H1 (cell line): Measurements from ENCODE around the gene DNM2. TPM values are rescaled to one million over a fixed set of nuclear protein-coding genes. Genes with fewer than 3 reads are reported as not detected.

Source experiments
- CTCF ChIA-PET: fragments of 300-600 bp; sonication (Branson Sonifier 250); formaldehyde crosslinking; loops from one replicate; lab custom pipeline; 2021; ENCODE audit not compliant: partially characterized antibody; lab: Charles Lee
- POLR2A ChIA-PET: fragments of 300-600 bp; sonication (Branson Sonifier 250); formaldehyde crosslinking; loops from one replicate; lab custom pipeline; 2021; ENCODE audit warnings: inconsistent platforms; ENCODE audit not compliant: partially characterized antibody; lab: Charles Lee
- DNase-seq, 2 experiments: peaks; one replicate each; pipeline versions ENCODE4 v3.0.0 to v3.0.0-alpha.2; 2010 to 2022; ENCODE audit warnings: low spot score in 2 of 2, low read depth in 1 of 2, mixed read lengths in 1 of 2
- FAIRE-seq: peaks from 2 replicates; lab custom pipeline; 2011; peaks lifted over from hg19 to GRCh38; lab: Jason Lieb, UNC
- H2AFZ ChIP-seq: 2 replicates; pipeline ENCODE4 v1.8.1; 2012; ENCODE audit warnings: low read length, inconsistent platforms
- H2AK5ac ChIP-seq: 2 replicates; pipeline ENCODE4 v1.6.1; 2013; ENCODE audit warnings: low read depth, low read length
- H2BK120ac ChIP-seq: replicated peaks from 2 replicates; pipeline ENCODE3; 2013; ENCODE audit warnings: low read depth, low read length, inconsistent platforms
- H2BK12ac ChIP-seq: 2 replicates; pipeline ENCODE4 v1.6.1; 2013; ENCODE audit warnings: low read depth, low read length
- H2BK15ac ChIP-seq: 2 replicates; pipeline ENCODE4 v1.6.1; 2013; ENCODE audit warnings: low read length
- H2BK20ac ChIP-seq: 2 replicates; pipeline ENCODE4 v1.6.1; 2013; ENCODE audit warnings: low read length
- H2BK5ac ChIP-seq: 2 replicates; pipeline ENCODE4 v1.6.1; 2013; ENCODE audit warnings: low read depth, low read length
- H3K14ac ChIP-seq: 2 replicates; pipeline ENCODE4 v1.6.1; 2013; ENCODE audit warnings: inconsistent platforms; ENCODE audit not compliant: insufficient read length
- H3K18ac ChIP-seq: 2 replicates; pipeline ENCODE4 v1.6.1; 2013; ENCODE audit warnings: low read length; ENCODE audit errors: extremely low read depth
- H3K23ac ChIP-seq: 2 replicates; pipeline ENCODE4 v1.6.1; 2013; ENCODE audit warnings: inconsistent platforms; ENCODE audit not compliant: insufficient read length
- H3K23me2 ChIP-seq: 2 replicates; pipeline ENCODE4 v1.6.1; 2013; ENCODE audit warnings: low read depth, low read length
- H3K27ac ChIP-seq: 2 replicates; pipeline ENCODE4 v1.6.1; 2011; ENCODE audit warnings: low read depth, low read length, inconsistent platforms
- H3K27me3 ChIP-seq, 4 experiments: replicated peaks in 1 of 4; 1 replicate in 1 of 4; 2 replicates in 3 of 4; pipeline versions ENCODE4 v1.6.1 to v1.8.1; 2011 to 2013; ENCODE audit warnings: low read length in 3 of 4, mild to moderate bottlenecking in 3 of 4, inconsistent platforms in 2 of 4, mixed read lengths in 2 of 4, moderate library complexity in 1 of 4; ENCODE audit not compliant: control insufficient read depth in 3 of 4, insufficient read depth in 3 of 4; ENCODE audit errors: extremely low read depth in 1 of 4
- H3K36me3 ChIP-seq, 4 experiments: 2 replicates each; pipeline versions ENCODE4 v1.6.1 to v1.8.1; 2011 to 2013; ENCODE audit warnings: mild to moderate bottlenecking in 4 of 4, low read length in 3 of 4, moderate library complexity in 2 of 4, control low read depth in 1 of 4, inconsistent platforms in 1 of 4; ENCODE audit not compliant: insufficient read depth in 4 of 4, control insufficient read depth in 2 of 4
- H3K4ac ChIP-seq: replicated peaks from 2 replicates; pipeline ENCODE3; 2013; ENCODE audit warnings: low read length, low read depth, mixed read lengths, inconsistent platforms; ENCODE audit not compliant: insufficient read length
- H3K4me1 ChIP-seq, 4 experiments: replicated peaks in 1 of 4; 1 replicate in 1 of 4; 2 replicates in 3 of 4; pipeline versions ENCODE4 v1.6.1 to v1.8.1; 2011 to 2013; ENCODE audit warnings: low read length in 3 of 4, inconsistent platforms in 2 of 4, mixed read lengths in 1 of 4; ENCODE audit not compliant: insufficient read depth in 4 of 4, control insufficient read depth in 3 of 4
- H3K4me2 ChIP-seq, 2 experiments: 2 replicates each; pipeline versions ENCODE4 v1.6.1 to v1.8.1; 2011 to 2013; ENCODE audit warnings: low read depth in 2 of 2, low read length in 2 of 2, control low read depth in 1 of 2, inconsistent platforms in 1 of 2, mild to moderate bottlenecking in 1 of 2; ENCODE audit not compliant: insufficient read depth in 1 of 2
- H3K4me3 ChIP-seq, 4 experiments: fragments of 200-600, 300-600 bp in 1 of 4; sonication (generic), shearing (Covaris generic), sonication (Bioruptor Twin) in 1 of 4; 2 replicates each; pipeline versions ENCODE4 v1.5.1 to v1.8.1; 2011 to 2016; ENCODE audit warnings: low read length in 4 of 4, low read depth in 3 of 4, control low read depth in 2 of 4, inconsistent platforms in 2 of 4, mild to moderate bottlenecking in 2 of 4, mixed read lengths in 1 of 4, moderate library complexity in 1 of 4; ENCODE audit not compliant: insufficient read depth in 2 of 4; ENCODE audit errors: extremely low read depth in 1 of 4
- H3K56ac ChIP-seq: replicated peaks from 2 replicates; pipeline ENCODE3; 2013; ENCODE audit warnings: low read depth, mild to moderate bottlenecking, mixed read lengths, low read length, inconsistent platforms; ENCODE audit not compliant: insufficient read length
- H3K79me1 ChIP-seq: 2 replicates; pipeline ENCODE4 v1.6.1; 2013; ENCODE audit warnings: low read depth, low read length, control low read depth
- H3K79me2 ChIP-seq, 2 experiments: 2 replicates each; pipeline versions ENCODE4 v1.6.1 to v1.8.1; 2012 to 2013; ENCODE audit warnings: low read length in 2 of 2, mild to moderate bottlenecking in 2 of 2, inconsistent platforms in 1 of 2; ENCODE audit not compliant: insufficient read depth in 2 of 2, control insufficient read depth in 1 of 2
- H3K9ac ChIP-seq, 4 experiments: replicated peaks in 1 of 4; 1 replicate in 1 of 4; 2 replicates in 3 of 4; pipeline versions ENCODE4 v1.6.1 to v1.8.1; 2011 to 2013; ENCODE audit warnings: low read depth in 3 of 4, low read length in 3 of 4, control low read depth in 2 of 4, mild to moderate bottlenecking in 2 of 4, moderate library complexity in 2 of 4, inconsistent platforms in 1 of 4; ENCODE audit errors: extremely low read depth in 1 of 4
- H3K9me3 ChIP-seq, 2 experiments: 2 replicates each; pipeline versions ENCODE4 v1.6.1 to v1.8.1; 2012 to 2013; ENCODE audit warnings: mild to moderate bottlenecking in 2 of 2, moderate library complexity in 2 of 2, control low read depth in 1 of 2, inconsistent platforms in 1 of 2, low read depth in 1 of 2, low read length in 1 of 2, mixed read lengths in 1 of 2; ENCODE audit not compliant: insufficient read depth in 2 of 2
- H4K20me1 ChIP-seq, 2 experiments: replicated peaks in 1 of 2; 2 replicates each; pipeline versions ENCODE3 to v1.8.1; 2011 to 2013; ENCODE audit warnings: inconsistent platforms in 2 of 2, low read length in 2 of 2, mild to moderate bottlenecking in 1 of 2; ENCODE audit not compliant: insufficient read depth in 2 of 2, control insufficient read depth in 1 of 2
- H4K5ac ChIP-seq: 2 replicates; pipeline ENCODE4 v1.6.1; 2013; ENCODE audit warnings: low read length, low read depth, mixed read lengths, inconsistent platforms; ENCODE audit not compliant: insufficient read length
- H4K8ac ChIP-seq: 2 replicates; pipeline ENCODE4 v1.8.0; 2013; ENCODE audit warnings: mild to moderate bottlenecking, moderate library complexity, low read length, inconsistent platforms; ENCODE audit not compliant: insufficient read depth; ENCODE audit errors: extremely low read depth
- H4K91ac ChIP-seq: replicated peaks from 2 replicates; pipeline ENCODE3; 2013; ENCODE audit warnings: low read length, mixed read lengths, inconsistent platforms; ENCODE audit not compliant: insufficient read length
- HDAC2 ChIP-seq, 2 experiments: fragments of 300-600 bp in 1 of 2; sonication (generic) in 1 of 2; IDR thresholded peaks; 2 replicates each; pipeline ENCODE4 v1.6.1; 2011 to 2012; ENCODE audit warnings: low read depth in 2 of 2, low read length in 2 of 2, mild to moderate bottlenecking in 2 of 2, moderate library complexity in 2 of 2, borderline replicate concordance in 1 of 2, inconsistent platforms in 1 of 2
- MAX ChIP-seq: IDR thresholded peaks from 2 replicates; pipeline ENCODE4 v1.6.1; 2012; ENCODE audit warnings: inconsistent platforms
- WGBS, 2 experiments: shearing (Covaris generic) in 1 of 2; methylation state at CpG; one replicate each; pipeline versions ENCODE4 v1.1.6 to v1.1.7; 2013 to 2015; ENCODE audit warnings: low lambda C conversion rate in 2 of 2, mixed read lengths in 2 of 2, inconsistent platforms in 1 of 2, low coverage in 1 of 2, missing lambda C conversion rate in 1 of 2; ENCODE audit not compliant: insufficient replicate concordance in 2 of 2, insufficient coverage in 1 of 2, insufficient read length in 1 of 2; ENCODE audit errors: extremely low coverage in 1 of 2, missing lambda C conversion rate in 1 of 2; 5-methylcytosine and 5-hydroxymethylcytosine counted together
- polyA plus RNA-seq, 7 experiments: library from polyadenylated mRNA; depleted of rRNA in 3 of 7; stranded (reverse) in 5 of 7; unstranded in 2 of 7; fragments of >200 nt in 5 of 7; fragments of 200-250 nt in 2 of 7; gene quantifications; 1 replicate in 5 of 7; 2 replicates in 1 of 7; 4 replicates in 1 of 7; pipeline versions ENCODE4 v1.2.1 to v1.2.3, GENCODE V29; 2011 to 2013; ENCODE audit warnings: missing spikeins in 2 of 7, mixed read lengths in 2 of 7
- total RNA-seq: library from RNA; stranded (reverse); fragmentation: NEBNext Ultra II Directional; extraction: Animal tissue kit (Norgen Biotek cat#: 25700); gene quantifications from 2 replicates; pipeline ENCODE4 v1.2.1, GENCODE V29; 2021

DNM2 gene
- total and polyA plus RNA-seq, 2 of the 8 experiments (the other 6 are each of a cell fraction or from before 2014, with no cell fraction given) = 61.9 to 120 TPM

- H3K79me1 ChIP-seq = peaks cover 4% of the 10 kb centered on the region
- no peaks in the 10 kb centered on the region for H3K36me3 ChIP-seq
- peak; percentile 50; the same call in 1 of the 2 replicates for TF ChIP-seq MAX
- TF ChIP-seq HDAC2 (IDR thresholded peaks at IDR 0.05; ENCODE audit: borderline replicate concordance in 1 of 2, low read depth in 2 of 2, low read length in 2 of 2) = no peak
- FAIRE-seq (no peak), DNase-seq (no peak)
- no peak overlapping the region for H2AK5ac ChIP-seq
- H3K14ac ChIP-seq = no peak overlapping the region
- no peak overlapping the region; a peak in 1 of 7 replicates for H3K9ac ChIP-seq
- no peak overlapping the region for H3K4ac ChIP-seq
- H3K4me3 ChIP-seq = no peak overlapping the region
- peaks cover 0 to 62% of the 10 kb centered on the region in 2 experiments; a peak in 2 of 4 replicates for H3K79me2 ChIP-seq
- H3K23me2 ChIP-seq = no peaks in the 10 kb centered on the region
- 86% methylated on average over 9 of the region's 9 CpGs; no CpG with 5 or more reads in 1 of the 2 experiments for WGBS, 2 experiments
- H2AFZ ChIP-seq = no peak overlapping the region
- no peaks in the 10 kb centered on the region for H3K27me3 ChIP-seq
- H2BK15ac ChIP-seq = no peak overlapping the region
- no peak overlapping the region for H3K56ac ChIP-seq
- H4K8ac ChIP-seq = no peak overlapping the region
- H2BK120ac ChIP-seq = no peak overlapping the region
- peaks cover 5 to 6% of the 10 kb centered on the region in 2 experiments for H4K20me1 ChIP-seq
- H3K27ac ChIP-seq = no peak overlapping the region
- no peak overlapping the region for H3K23ac ChIP-seq
- H2BK12ac ChIP-seq = peak overlapping the region; percentile 50; the same call in 1 of the 2 replicates
- no peak overlapping the region for H2BK5ac ChIP-seq
- no peak overlapping the region for H4K91ac ChIP-seq
- H3K4me1 ChIP-seq = no peaks in the 10 kb centered on the region
- no peaks in the 10 kb centered on the region for H3K9me3 ChIP-seq
- H3K18ac ChIP-seq = no peak overlapping the region
- H3K4me2 ChIP-seq = no peak overlapping the region
- H4K5ac ChIP-seq = no peak overlapping the region
- POLR2A ChIA-PET = interaction anchor here (1.0 to 2.1 kb wide), 2 partner anchors 19 to 23 kb away, joined by 3 to 10 read pairs; partner anchors contain the start of gene DNM2
- CTCF ChIA-PET = interaction anchor here (1.3 kb wide), 1 partner anchor 22 kb away, joined by 3 read pairs; no protein-coding TSS in a partner anchor
- H2BK20ac ChIP-seq = no peak overlapping the region
Measured at GRCh38 chr19:10736916-10737551, 19.2 kb downstream of the DNM2 start.
